A673 (cell line): ENCODE data around the gene DRAM1. TPM values are rescaled to one million over a fixed set of nuclear protein-coding genes. Genes with fewer than 3 reads are reported as not detected.
A peak's percentile ranks its signal among the peaks of the same experiment; 100 is the strongest.

Experiments used
- BruUV-seq: library from RNA; stranded (reverse); fragments of 400-500 nt; replicated peaks from 2 replicates; lab custom pipeline; 2021; lab: Mats Ljungman, UMichigan
- CTCF ChIA-PET: fragments of 300-600 bp; sonication (Branson Sonifier 250); formaldehyde crosslinking; loops from one replicate; lab custom pipeline; 2022; ENCODE audit warnings: antibody characterized with exemption; lab: Charles Lee
- POLR2A ChIA-PET: fragments of 300-600 bp; sonication (Branson Sonifier 250); formaldehyde crosslinking; loops from one replicate; lab custom pipeline; 2022; ENCODE audit warnings: antibody characterized with exemption; ENCODE audit not compliant: low non-redundant PET; lab: Charles Lee
- DNase-seq: peaks from one replicate; pipeline ENCODE4 v3.0.0-alpha.2; 2015; ENCODE audit warnings: low spot score
- H3K27ac ChIP-seq: fragments of 200-600 bp; sonication (generic); 2 replicates; pipeline ENCODE4 v1.5.1; 2016; ENCODE audit warnings: mixed run types, low read depth, mild to moderate bottlenecking, mixed read lengths, antibody characterized with exemption, low read length; ENCODE audit not compliant: poor library complexity, severe bottlenecking
- H3K27me3 ChIP-seq: fragments of 200-600 bp; sonication (generic); replicated peaks from 2 replicates; pipeline ENCODE4 v1.6.1; 2017; ENCODE audit warnings: mixed run types, low read depth, mild to moderate bottlenecking, mixed read lengths, antibody characterized with exemption, low read length; ENCODE audit not compliant: insufficient read depth, poor library complexity
- H3K36me3 ChIP-seq: fragments of 200-600 bp; sonication (generic); 2 replicates; pipeline ENCODE4 v1.6.1; 2016; ENCODE audit warnings: mixed run types, mild to moderate bottlenecking, mixed read lengths, antibody characterized with exemption, low read length; ENCODE audit not compliant: insufficient read depth, poor library complexity, severe bottlenecking
- H3K4me1 ChIP-seq: fragments of 200-600 bp; sonication (generic); 2 replicates; pipeline ENCODE4 v1.6.1; 2017; ENCODE audit warnings: mixed run types, mild to moderate bottlenecking, mixed read lengths, antibody characterized with exemption, low read length; ENCODE audit not compliant: insufficient read depth, poor library complexity, severe bottlenecking
- H3K4me3 ChIP-seq: fragments of 200-600 bp; sonication (generic); 2 replicates; pipeline ENCODE4 v1.5.1; 2016; ENCODE audit warnings: low read depth, mixed run types, mild to moderate bottlenecking, mixed read lengths, low read length; ENCODE audit not compliant: poor library complexity, severe bottlenecking
- H3K9me3 ChIP-seq: fragments of 200-600 bp; sonication (generic); 2 replicates; pipeline ENCODE4 v1.6.1; 2016; ENCODE audit warnings: mixed run types, low read depth, mild to moderate bottlenecking, mixed read lengths, antibody characterized with exemption, low read length; ENCODE audit not compliant: poor library complexity, severe bottlenecking
- CTCF ChIP-seq: fragments of 300-800, 200-600 bp; sonication (generic); conservative IDR thresholded peaks from 2 replicates; pipeline ENCODE4 v1.5.1; 2017; ENCODE audit warnings: low read depth, mild to moderate bottlenecking, antibody characterized with exemption, low read length, moderate library complexity, mixed read lengths
- EZH2 ChIP-seq: fragments of 200-600 bp; sonication (generic); IDR thresholded peaks from 2 replicates; pipeline ENCODE4 v1.6.1; 2017; ENCODE audit warnings: borderline replicate concordance, low read depth, mild to moderate bottlenecking, mixed read lengths, antibody characterized with exemption, low read length; ENCODE audit not compliant: poor library complexity, severe bottlenecking
- intact Hi-C: fragments of 100-400 bp; cut with micrococcal nuclease; formaldehyde crosslinking; loops from one replicate; pipeline ENCODE4 v1.10.0; 2022; ENCODE audit not compliant: unreplicated experiment
- total RNA-seq: library from RNA; stranded (reverse); gene quantifications from 2 replicates; pipeline ENCODE4 v1.2.3, GENCODE V29; 2021

Gene DRAM1
- total RNA-seq, 1 experiment from 2014 or later: 10.5 TPM

GRCh38 chr12:101945369-101946232 lies 68.2 kb downstream of the DRAM1 start:
- no TSS peak for BruUV-seq
- Histone ChIP-seq H3K36me3 (no peaks in the 10 kb centered on the region), H3K9me3 (no peaks in the 10 kb centered on the region), H3K27ac (no peak overlapping the region), H3K27me3 (no peaks in the 10 kb centered on the region), H3K4me1 (peaks cover 2% of the 10 kb centered on the region), H3K4me3 (no peak overlapping the region)
- TF ChIP-seq CTCF (no peak), EZH2 (no peak)
- POLR2A ChIA-PET: no interaction called here
- CTCF ChIA-PET: no interaction called here
- intact Hi-C loops: no loop called here
- peak; percentile 15 for DNase-seq

GRCh38 chr12:101946233-101946611 lies 68.8 kb downstream of the DRAM1 start:
- Histone ChIP-seq H3K9me3 (no peaks in the 10 kb centered on the region), H3K27ac (no peak overlapping the region), H3K4me1 (no peaks in the 10 kb centered on the region), H3K27me3 (no peaks in the 10 kb centered on the region), H3K36me3 (no peaks in the 10 kb centered on the region), H3K4me3 (no peak overlapping the region)
- DNase-seq: no peak
- no peak for TF ChIP-seq CTCF
- BruUV-seq: no TSS peak
- intact Hi-C loops: no loop called here
- POLR2A ChIA-PET: no interaction called here
- CTCF ChIA-PET: no interaction called here

GRCh38 chr12:101947316-101947715 lies 69.9 kb downstream of the DRAM1 start:
- BruUV-seq: no TSS peak
- ChIA-PET POLR2A (no interaction called here), CTCF (no interaction called here)
- Histone ChIP-seq H3K4me1 (no peaks in the 10 kb centered on the region), H3K27me3 (no peaks in the 10 kb centered on the region), H3K4me3 (no peak overlapping the region), H3K36me3 (no peaks in the 10 kb centered on the region), H3K27ac (no peak overlapping the region), H3K9me3 (no peaks in the 10 kb centered on the region)
- no peak for DNase-seq
- TF ChIP-seq EZH2 (no peak), CTCF (no peak)
- intact Hi-C loops: no loop called here
